SK-N-SH (cell line): Measurements from ENCODE around the gene AUTS2. TPM values are rescaled to one million over a fixed set of nuclear protein-coding genes. Genes with fewer than 3 reads are reported as not detected.

Experiments used
- CTCF ChIA-PET: fragments of 300-600, 350-600 bp; formaldehyde crosslinking; extraction: SDS; loops from one replicate; lab custom pipeline; 2021; lab: Yijun Ruan, JAX
- POLR2A ChIA-PET: fragments of 350-600 bp; sonication (Branson Sonifier 250); formaldehyde crosslinking; extraction: SDS; loops from one replicate; lab custom pipeline; 2020; ENCODE audit warnings: antibody characterized with exemption, inconsistent platforms; lab: Yijun Ruan, JAX
- DNase-seq: peaks from one replicate; pipeline ENCODE4 v3.0.0; 2012
- H2AFZ ChIP-seq: fragments of 200-600 bp; sonication (generic); 2 replicates; pipeline ENCODE4 v1.8.1; 2016; ENCODE audit warnings: antibody characterized with exemption, mild to moderate bottlenecking, low read depth
- H3F3A ChIP-seq: fragments of 200-600 bp; sonication (generic); replicated peaks from 2 replicates; pipeline ENCODE3; 2016; ENCODE audit warnings: antibody characterized with exemption, mild to moderate bottlenecking; ENCODE audit not compliant: insufficient read depth
- H3K27ac ChIP-seq, 2 experiments: fragments of 200-500 bp in 1 of 2; fragments of 200-600 bp in 1 of 2; sonication (Bioruptor generic) in 1 of 2; sonication (generic), shearing (Covaris generic) in 1 of 2; 2 replicates each; pipeline versions ENCODE4 v1.5.1 to v1.6.1; 2014 to 2016; ENCODE audit warnings: low read depth in 2 of 2, inconsistent platforms in 1 of 2, low read length in 1 of 2, mild to moderate bottlenecking in 1 of 2, mixed read lengths in 1 of 2
- H3K27me3 ChIP-seq: fragments of 200-600 bp; sonication (generic), shearing (Covaris generic); 2 replicates; pipeline ENCODE4 v1.6.1; 2016; ENCODE audit warnings: mixed run types; ENCODE audit not compliant: insufficient read depth
- H3K36me3 ChIP-seq, 2 experiments: fragments of 200-500 bp in 1 of 2; fragments of 200-600 bp in 1 of 2; sonication (Bioruptor generic) in 1 of 2; sonication (generic) in 1 of 2; replicated peaks in 1 of 2; 2 replicates each; pipeline versions ENCODE3 to v1.5.1; 2014 to 2016; ENCODE audit warnings: low read length in 1 of 2, mild to moderate bottlenecking in 1 of 2; ENCODE audit not compliant: insufficient read depth in 2 of 2, control insufficient read depth in 1 of 2
- H3K4me1 ChIP-seq, 2 experiments: fragments of 200-500 bp in 1 of 2; fragments of 200-600 bp in 1 of 2; sonication (Bioruptor generic) in 1 of 2; sonication (generic), shearing (Covaris generic) in 1 of 2; 2 replicates each; pipeline versions ENCODE4 v1.5.1 to v1.6.1; 2014 to 2016; ENCODE audit warnings: low read depth in 1 of 2, low read length in 1 of 2, mixed run types in 1 of 2; ENCODE audit not compliant: insufficient read depth in 2 of 2, control insufficient read depth in 1 of 2
- H3K4me2 ChIP-seq: fragments of 200-600 bp; sonication (generic), shearing (Covaris generic); 2 replicates; pipeline ENCODE4 v1.6.1; 2017; ENCODE audit warnings: mixed run types
- H3K4me3 ChIP-seq, 2 experiments: fragments of 200-500 bp in 1 of 2; fragments of 200-600 bp in 1 of 2; sonication (Bioruptor generic) in 1 of 2; sonication (generic), shearing (Covaris generic) in 1 of 2; 2 replicates each; pipeline versions ENCODE4 v1.5.1 to v1.8.1; 2014 to 2016; ENCODE audit warnings: low read depth in 2 of 2, inconsistent platforms in 1 of 2, low read length in 1 of 2, mild to moderate bottlenecking in 1 of 2, mixed read lengths in 1 of 2, moderate library complexity in 1 of 2
- H3K79me2 ChIP-seq: fragments of 200-600 bp; sonication (generic); 2 replicates; pipeline ENCODE4 v1.8.1; 2017; ENCODE audit warnings: mild to moderate bottlenecking; ENCODE audit not compliant: insufficient read depth
- H3K9ac ChIP-seq: fragments of 200-600 bp; sonication (generic); 2 replicates; pipeline ENCODE4 v1.6.1; 2017; ENCODE audit warnings: mixed run types
- H3K9me2 ChIP-seq: fragments of 200-600 bp; sonication (generic); 2 replicates; pipeline ENCODE4 v1.6.1; 2017; ENCODE audit warnings: mixed run types
- H3K9me3 ChIP-seq: fragments of 200-600 bp; sonication (generic); 2 replicates; pipeline ENCODE4 v1.6.1; 2017; ENCODE audit warnings: mixed run types, mild to moderate bottlenecking, moderate library complexity
- H4K20me1 ChIP-seq: fragments of 200-600 bp; sonication (generic); 2 replicates; pipeline ENCODE4 v1.6.1; 2017; ENCODE audit warnings: mild to moderate bottlenecking, mixed run types; ENCODE audit not compliant: insufficient read depth
- CTCF ChIP-seq: fragments of 200-600 bp; sonication (generic); IDR thresholded peaks from 2 replicates; pipeline ENCODE4 v1.6.1; 2017; ENCODE audit warnings: antibody characterized with exemption, mild to moderate bottlenecking, moderate library complexity
- FOXJ3 ChIP-seq: sonication (generic); formaldehyde crosslinking; IDR thresholded peaks from 2 replicates; pipeline ENCODE4 v1.5.1; 2020; ENCODE audit warnings: mild to moderate bottlenecking, missing genetic modification reagents
- FOXM1 ChIP-seq: IDR thresholded peaks from 2 replicates; pipeline ENCODE4 v1.4.0; 2012; ENCODE audit warnings: low read depth, mild to moderate bottlenecking
- GABPA ChIP-seq: IDR thresholded peaks from 2 replicates; pipeline ENCODE4 v1.4.0; 2012; ENCODE audit warnings: low read depth, mild to moderate bottlenecking
- JUND ChIP-seq: IDR thresholded peaks from 2 replicates; pipeline ENCODE4 v1.4.0; 2012
- MAX ChIP-seq: IDR thresholded peaks from 2 replicates; pipeline ENCODE4 v1.4.0; 2012; ENCODE audit warnings: low read depth
- MXI1 ChIP-seq: IDR thresholded peaks from 2 replicates; pipeline ENCODE4 v1.6.1; 2012; ENCODE audit warnings: mild to moderate bottlenecking, low read depth, low read length, improper control_type of control experiment
- NRF1 ChIP-seq: IDR thresholded peaks from 2 replicates; pipeline ENCODE4 v1.6.1; 2012; ENCODE audit warnings: low read depth, mild to moderate bottlenecking, low read length
- PBX3 ChIP-seq: IDR thresholded peaks from 2 replicates; pipeline ENCODE4; 2012
- RAD21 ChIP-seq: IDR thresholded peaks from 2 replicates; pipeline ENCODE4 v1.6.1; 2012; ENCODE audit warnings: mild to moderate bottlenecking, low read length
- RCOR1 ChIP-seq: fragments of 150-350 bp; IDR thresholded peaks from 2 replicates; pipeline ENCODE4 v1.6.1; 2017; ENCODE audit warnings: antibody characterized with exemption, low read length
- RXRA ChIP-seq: IDR thresholded peaks from 2 replicates; pipeline ENCODE4 v1.4.0; 2012; ENCODE audit warnings: low read depth, mild to moderate bottlenecking, borderline replicate concordance
- SIN3A ChIP-seq: IDR thresholded peaks from 2 replicates; pipeline ENCODE4 v1.6.1; 2012; ENCODE audit warnings: low read depth, mild to moderate bottlenecking, low read length, moderate library complexity, borderline replicate concordance
- SMC3 ChIP-seq: IDR thresholded peaks from 2 replicates; pipeline ENCODE4 v1.6.1; 2012; ENCODE audit warnings: low read depth, low read length, improper control_type of control experiment
- TAF1 ChIP-seq: IDR thresholded peaks from 2 replicates; pipeline ENCODE4 v1.6.1; 2012; ENCODE audit warnings: low read depth, mild to moderate bottlenecking, low read length, moderate library complexity, borderline replicate concordance
- TCF12 ChIP-seq: IDR thresholded peaks from 2 replicates; pipeline ENCODE4 v1.4.0; 2012
- USF1 ChIP-seq: IDR thresholded peaks from 2 replicates; pipeline ENCODE4 v1.4.0; 2012; ENCODE audit warnings: low read depth, borderline replicate concordance
- YY1 ChIP-seq: IDR thresholded peaks from 2 replicates; pipeline ENCODE4 v1.4.0; 2012; ENCODE audit warnings: low read depth, mild to moderate bottlenecking
- WGBS: methylation state at CpG from one replicate; pipeline ENCODE4 v1.1.6; 2017; ENCODE audit warnings: low lambda C conversion rate; 5-methylcytosine and 5-hydroxymethylcytosine counted together
- polyA plus RNA-seq, 3 experiments: library from polyadenylated mRNA; depleted of rRNA; stranded (reverse); fragments of >200 nt; gene quantifications; 2 replicates each; pipeline ENCODE4 v1.2.3, GENCODE V29; 2012

AUTS2 gene
- polyA plus RNA-seq, 1 of the 3 experiments (the other 2 are of a cell fraction): 15.6 TPM

GRCh38 chr7:70701991-70702390, 1103.7 kb downstream of the AUTS2 start:
- ChIA-PET POLR2A (no interaction called here), CTCF (interaction anchor here (1.2 to 9.3 kb wide), 2 partner anchors 9 to 659 kb away, joined by 4 to 119 read pairs; no protein-coding TSS in a partner anchor)
- H3K9ac ChIP-seq: no peak overlapping the region
- H3K4me1 ChIP-seq: peaks cover 27 to 56% of the 10 kb centered on the region in 2 experiments; a peak in 3 of 4 replicates
- H3K27me3 ChIP-seq: no peaks in the 10 kb centered on the region
- 87% methylated on average over 2 of the region's 2 CpGs for WGBS
- H3F3A ChIP-seq: peaks cover 16% of the 10 kb centered on the region
- no peaks in the 10 kb centered on the region for H3K9me3 ChIP-seq
- no peaks in the 10 kb centered on the region for H3K9me2 ChIP-seq
- TF ChIP-seq GABPA: no peak
- TF ChIP-seq FOXJ3 (CRISPR knock-in tag): no peak
- no peak for TF ChIP-seq TAF1
- TF ChIP-seq JUND: no peak
- TF ChIP-seq RAD21: no peak
- TF ChIP-seq RCOR1: no peak
- TF ChIP-seq PBX3: no peak
- no peak for TF ChIP-seq YY1
- TF ChIP-seq MAX: no peak
- TF ChIP-seq USF1: no peak
- TF ChIP-seq RXRA: no peak
- TF ChIP-seq NRF1: no peak
- TF ChIP-seq MXI1: no peak
- no peak for TF ChIP-seq SMC3
- no peak for TF ChIP-seq FOXM1
- no peak for TF ChIP-seq SIN3A
- no peak for TF ChIP-seq TCF12
- TF ChIP-seq CTCF: no peak
- peaks cover 26 to 54% of the 10 kb centered on the region in 2 experiments for H3K36me3 ChIP-seq
- no peak overlapping the region for H3K27ac ChIP-seq
- peaks cover 92% of the 10 kb centered on the region for H4K20me1 ChIP-seq
- H3K4me2 ChIP-seq: no peak overlapping the region
- no peak overlapping the region for H2AFZ ChIP-seq
- no peak overlapping the region for H3K4me3 ChIP-seq
- DNase-seq: no peak
- peaks cover 99% of the 10 kb centered on the region for H3K79me2 ChIP-seq
